PC-9 (cell line): ENCODE results near the gene RBM18.

Experiments
- EZH2 ChIP-seq: fragments of 200-600 bp; sonication (generic); IDR thresholded peaks from 2 replicates; pipeline ENCODE4 v1.8.0; 2017; ENCODE audit warnings: antibody characterized with exemption, low read depth
- TF ChIP-seq, protein P1 (sequence below): fragments of 200-600 bp; sonication (generic); conservative IDR thresholded peaks from 2 replicates; pipeline ENCODE4 v1.6.1; 2017; ENCODE audit warnings: mixed run types, antibody characterized with exemption, mild to moderate bottlenecking, moderate library complexity

- TF ChIP-seq, protein P1, sequence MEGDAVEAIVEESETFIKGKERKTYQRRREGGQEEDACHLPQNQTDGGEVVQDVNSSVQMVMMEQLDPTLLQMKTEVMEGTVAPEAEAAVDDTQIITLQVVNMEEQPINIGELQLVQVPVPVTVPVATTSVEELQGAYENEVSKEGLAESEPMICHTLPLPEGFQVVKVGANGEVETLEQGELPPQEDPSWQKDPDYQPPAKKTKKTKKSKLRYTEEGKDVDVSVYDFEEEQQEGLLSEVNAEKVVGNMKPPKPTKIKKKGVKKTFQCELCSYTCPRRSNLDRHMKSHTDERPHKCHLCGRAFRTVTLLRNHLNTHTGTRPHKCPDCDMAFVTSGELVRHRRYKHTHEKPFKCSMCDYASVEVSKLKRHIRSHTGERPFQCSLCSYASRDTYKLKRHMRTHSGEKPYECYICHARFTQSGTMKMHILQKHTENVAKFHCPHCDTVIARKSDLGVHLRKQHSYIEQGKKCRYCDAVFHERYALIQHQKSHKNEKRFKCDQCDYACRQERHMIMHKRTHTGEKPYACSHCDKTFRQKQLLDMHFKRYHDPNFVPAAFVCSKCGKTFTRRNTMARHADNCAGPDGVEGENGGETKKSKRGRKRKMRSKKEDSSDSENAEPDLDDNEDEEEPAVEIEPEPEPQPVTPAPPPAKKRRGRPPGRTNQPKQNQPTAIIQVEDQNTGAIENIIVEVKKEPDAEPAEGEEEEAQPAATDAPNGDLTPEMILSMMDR: no peak
- TF ChIP-seq EZH2: no peak
These were observed 58.3 kb downstream of the RBM18 start for GRCh38 chr9:122206118-122207046.
